NCI-H82 treated with DMSO at 0.1 percent for 48 hours (cell line): ENCODE results near the gene WNT3.
"Not testable (repeated sequence)": the region's sequence is repeated elsewhere in the genome, so short reads cannot be mapped to it uniquely, and the experiment has no call there.

Experiments used
- DNase-seq: peaks from one replicate; lab custom pipeline; 2025; ENCODE audit not compliant: unreplicated experiment; lab: John Stamatoyannopoulos, UW

Gene WNT3, protein sequence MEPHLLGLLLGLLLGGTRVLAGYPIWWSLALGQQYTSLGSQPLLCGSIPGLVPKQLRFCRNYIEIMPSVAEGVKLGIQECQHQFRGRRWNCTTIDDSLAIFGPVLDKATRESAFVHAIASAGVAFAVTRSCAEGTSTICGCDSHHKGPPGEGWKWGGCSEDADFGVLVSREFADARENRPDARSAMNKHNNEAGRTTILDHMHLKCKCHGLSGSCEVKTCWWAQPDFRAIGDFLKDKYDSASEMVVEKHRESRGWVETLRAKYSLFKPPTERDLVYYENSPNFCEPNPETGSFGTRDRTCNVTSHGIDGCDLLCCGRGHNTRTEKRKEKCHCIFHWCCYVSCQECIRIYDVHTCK

DNA sequence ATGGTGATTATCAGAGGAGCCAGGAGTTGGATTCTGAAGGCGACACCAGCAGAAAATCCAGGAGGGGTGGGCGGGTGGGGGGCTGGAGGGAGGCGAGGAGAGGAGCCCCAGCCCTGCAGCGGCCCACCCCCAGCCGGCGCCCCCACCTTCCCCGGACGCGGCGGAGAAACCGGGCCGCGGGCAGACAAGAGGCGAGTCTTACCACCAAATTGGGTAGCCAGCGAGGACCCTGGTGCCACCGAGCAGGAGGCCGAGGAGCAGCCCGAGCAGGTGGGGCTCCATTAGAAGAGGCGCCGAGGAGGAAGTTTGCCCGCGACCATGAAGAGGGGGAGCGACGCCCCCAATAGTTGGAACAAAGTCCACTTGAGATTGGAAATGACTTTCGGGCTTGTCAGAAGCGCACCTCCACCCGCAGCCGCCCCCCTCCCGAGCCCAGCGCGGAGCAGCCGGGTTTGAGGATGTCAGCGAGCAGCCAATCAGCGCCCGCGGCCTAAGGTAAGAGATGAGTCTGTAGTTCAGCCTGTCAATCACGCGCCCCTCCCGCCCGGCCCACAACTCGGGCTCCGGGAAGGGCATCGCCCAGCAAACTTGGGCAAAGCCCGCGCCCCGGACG lies at the start of gene WNT3:
Gene WNT3 (minus strand): TSS at position 377 of the 613 bp plus-strand sequence. CDS start 95 bp downstream, at position 282.
- peak; percentile 13 for DNase-seq

DNA sequence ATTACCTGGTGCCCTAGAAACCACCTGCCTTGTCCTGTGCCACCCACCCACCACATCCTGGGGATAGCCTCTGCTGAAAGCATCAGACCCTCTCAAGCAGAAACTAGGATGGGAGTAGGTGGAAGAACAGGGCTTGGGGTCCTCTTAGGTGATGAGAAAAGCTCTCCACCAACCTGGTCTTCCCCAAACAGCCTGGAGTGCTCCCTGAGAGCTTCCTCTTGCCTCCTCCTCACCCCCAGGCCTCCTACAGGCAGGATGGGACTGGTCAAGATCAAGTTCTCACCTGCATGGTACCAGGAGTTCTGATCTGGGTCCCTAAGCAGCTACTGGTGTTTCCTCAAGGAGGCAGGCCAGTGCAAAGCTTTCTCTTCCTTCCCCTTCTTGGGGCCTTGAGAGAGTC lies 48.3 kb upstream of the WNT3 start:
- no peak for DNase-seq

DNA sequence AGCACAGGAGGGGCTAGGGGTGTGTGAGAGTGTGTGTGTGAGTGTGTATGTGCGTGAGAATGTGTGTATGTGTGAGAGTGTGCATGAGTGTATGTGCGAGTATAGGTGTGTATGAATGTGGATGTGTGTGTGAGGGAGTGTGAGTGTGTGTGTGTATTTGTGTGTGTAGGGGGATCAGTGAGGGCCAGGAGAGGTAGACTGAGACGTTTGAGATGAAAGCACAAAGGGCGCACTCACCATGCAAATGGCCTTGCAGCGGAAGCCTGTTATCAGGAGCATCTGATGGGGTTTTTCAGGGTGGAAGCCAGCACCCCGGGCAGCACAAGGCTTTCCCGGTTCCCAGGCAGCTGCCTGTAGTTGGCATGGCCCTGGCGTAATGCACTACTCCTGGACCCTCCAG lies 47.8 kb upstream of the WNT3 start:
- DNase-seq, result no peak

DNA sequence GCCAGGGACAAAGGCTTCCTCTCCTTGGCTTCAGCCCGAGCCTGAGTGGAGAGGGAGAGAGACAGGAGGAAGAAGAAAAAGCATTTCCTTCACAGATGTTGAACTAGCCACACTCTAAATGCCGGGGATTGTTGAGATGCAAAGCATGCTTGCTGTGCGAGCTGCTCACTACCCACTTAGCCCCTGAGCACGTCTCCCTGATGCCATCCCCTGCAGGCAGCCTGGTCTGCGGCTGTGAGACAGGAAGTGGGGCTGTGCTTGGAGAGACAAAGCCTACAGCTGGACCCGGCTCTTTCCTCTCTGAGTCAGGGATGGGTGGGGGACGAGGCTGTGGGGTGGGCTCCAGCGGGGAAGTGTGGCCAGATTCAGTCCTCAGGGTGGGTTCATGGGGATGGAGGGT lies 46.6 kb upstream of the WNT3 start:
- no peak for DNase-seq

DNA sequence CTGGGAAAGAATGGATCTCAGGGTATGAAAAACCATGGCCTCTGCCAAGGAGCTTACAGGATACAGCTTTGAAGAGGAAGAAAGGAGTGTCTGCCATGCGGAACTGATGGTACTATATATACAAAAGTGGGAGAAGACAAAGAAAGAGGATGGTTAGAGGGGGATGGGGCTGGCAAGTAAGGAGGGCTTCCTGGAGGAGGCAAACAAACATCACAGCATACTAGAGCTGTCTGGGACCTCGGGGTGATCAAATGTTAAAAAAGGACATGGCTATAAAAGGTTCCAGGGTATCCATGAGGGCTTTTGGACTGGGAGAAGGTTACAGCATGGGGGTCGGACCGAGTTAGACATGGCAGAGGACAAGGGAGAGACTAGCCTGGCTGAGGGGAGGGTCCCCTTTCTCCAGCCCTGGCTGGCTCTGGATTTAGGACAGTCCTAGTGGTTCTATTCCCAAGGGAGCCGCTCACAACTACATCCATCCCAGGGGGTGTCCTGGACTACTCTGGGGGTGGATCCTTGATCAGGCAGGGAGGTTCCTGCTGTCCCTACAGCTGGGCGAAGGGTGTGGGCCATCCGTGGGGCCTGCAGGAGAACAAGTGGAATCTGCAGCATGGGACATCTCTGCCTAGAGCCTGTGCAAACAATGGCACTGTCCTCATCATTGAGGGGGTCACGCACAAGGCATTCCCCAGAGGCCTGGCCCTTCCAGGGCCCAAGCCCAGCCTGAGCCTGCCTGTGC lies 45.1 kb upstream of the WNT3 start:
- DNase-seq, result no peak

DNA sequence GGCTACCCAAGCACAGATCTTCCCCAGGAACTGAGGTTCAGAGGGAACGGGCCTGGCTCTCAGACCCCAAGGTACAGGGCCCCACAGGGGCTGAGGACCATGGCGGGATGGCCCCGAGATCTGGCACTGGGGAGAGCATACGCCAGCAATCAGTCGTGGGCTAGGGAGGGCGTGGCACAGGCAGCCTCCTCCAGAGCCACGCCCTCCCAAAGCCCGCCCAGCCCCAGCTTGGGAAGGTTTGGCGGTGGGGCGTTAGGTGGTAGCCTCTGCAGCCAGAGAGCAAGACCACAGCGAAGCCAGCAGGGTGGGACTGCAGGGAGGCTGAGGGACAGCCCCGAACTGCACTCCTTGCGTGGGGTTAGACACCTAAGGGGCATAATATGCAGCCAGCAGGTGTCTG lies 44.5 kb upstream of the WNT3 start:
- DNase-seq, result no peak

DNA sequence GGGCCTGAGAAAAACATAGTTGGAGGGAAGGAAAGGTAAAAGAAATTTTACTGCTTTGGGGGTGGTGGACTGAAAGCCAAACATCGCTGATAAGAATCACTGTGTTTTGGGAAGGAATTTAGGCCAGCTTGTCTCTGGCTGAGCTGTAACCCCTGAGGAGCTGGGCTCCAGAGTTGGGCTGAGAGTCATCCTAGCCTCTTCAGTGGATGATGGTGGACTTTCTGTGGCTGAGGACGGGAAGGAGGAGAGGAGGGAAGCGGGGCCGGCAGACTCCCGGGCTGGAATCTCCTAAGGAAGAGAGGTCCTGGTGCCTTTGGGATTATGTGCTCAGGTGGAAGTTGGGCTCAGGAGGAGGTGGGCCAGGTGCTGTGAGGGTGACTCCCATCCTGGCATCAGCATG lies 41.5 kb upstream of the WNT3 start:
- no peak for DNase-seq

DNA sequence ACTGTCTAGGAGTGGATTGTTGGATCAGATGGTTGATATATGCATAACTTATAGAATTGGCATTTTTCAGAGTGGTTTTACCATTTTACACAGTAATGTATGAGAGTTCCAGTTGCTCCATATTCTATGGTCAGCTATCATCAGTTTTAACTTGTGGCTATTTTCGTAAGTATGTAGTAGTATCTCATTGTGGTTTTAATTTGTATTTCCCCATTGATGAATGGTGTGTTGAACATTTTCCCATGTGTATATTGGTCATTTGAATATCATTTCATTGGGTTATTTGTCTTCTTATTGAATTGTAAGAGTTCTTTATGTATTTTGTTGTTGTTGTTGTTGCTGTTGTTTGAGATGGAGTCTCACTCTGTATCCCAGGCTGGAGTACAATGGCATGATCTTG lies 39.1 kb upstream of the WNT3 start:
- DNase-seq, result no peak

DNA sequence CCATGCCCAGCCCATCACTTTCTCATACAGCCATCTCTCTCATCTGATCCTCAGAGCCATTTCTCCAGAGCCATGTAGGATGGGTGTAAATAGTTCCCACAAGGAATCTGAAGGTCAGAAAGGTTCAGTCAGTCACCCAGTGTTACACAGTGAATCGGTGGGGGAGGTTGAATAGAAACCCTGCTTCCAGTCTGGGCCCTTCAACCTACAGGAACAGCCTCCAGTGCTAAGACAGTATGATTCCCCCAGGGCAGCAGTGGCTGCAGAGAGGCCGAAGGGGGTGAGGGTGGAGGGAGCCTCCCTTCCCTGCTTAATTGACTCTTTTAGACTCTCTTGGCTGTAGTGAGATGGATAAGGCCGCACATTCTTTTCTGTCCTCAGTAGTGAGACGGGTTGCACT lies 36.5 kb upstream of the WNT3 start:
- DNase-seq, result no peak

DNA sequence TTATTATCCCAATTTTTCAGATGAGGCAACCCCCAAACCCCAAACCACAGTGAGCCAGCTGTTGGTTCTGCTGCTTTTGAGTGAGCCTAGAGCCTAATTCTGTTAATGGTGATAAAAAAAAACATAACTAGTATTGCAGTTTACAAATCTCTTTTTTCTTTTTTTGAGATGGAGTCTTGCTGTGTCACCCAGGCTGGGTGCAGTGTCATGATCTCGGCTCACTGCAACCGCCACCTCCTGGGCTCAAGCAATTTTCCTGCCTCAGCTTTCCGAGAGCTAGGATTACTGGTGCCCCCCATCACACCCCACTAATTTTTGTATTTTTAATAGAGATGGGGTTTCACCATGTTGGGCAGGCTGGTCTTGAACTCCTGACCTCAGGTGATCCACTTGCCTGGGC lies 36.0 kb upstream of the WNT3 start:
- DNase-seq, result no peak

DNA sequence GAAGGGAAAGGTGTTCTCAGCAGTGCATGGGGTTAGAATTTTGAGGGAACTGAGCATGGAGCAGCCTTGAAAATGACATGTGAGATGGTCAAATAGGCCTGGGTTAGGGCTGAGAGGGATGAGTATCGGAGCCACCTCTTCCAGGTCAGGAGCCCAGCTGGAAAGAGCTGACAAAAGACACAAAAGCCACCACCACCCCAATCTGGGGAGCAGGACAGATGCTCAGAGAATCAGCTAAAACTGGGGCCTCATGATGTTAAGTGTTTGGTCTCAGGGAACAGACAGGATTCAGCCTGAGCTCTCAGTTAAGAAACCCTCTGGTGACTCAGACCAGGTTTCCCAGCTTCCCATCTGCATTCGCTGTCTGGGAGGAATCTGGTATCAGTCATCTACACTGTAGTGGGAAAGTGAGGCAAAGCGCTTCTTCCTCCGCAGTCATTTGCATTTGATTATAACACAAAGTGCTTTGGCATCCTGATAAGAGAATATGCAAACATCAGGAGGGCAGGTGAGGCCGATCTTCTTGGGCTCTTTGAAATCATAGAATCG lies 35.5 kb upstream of the WNT3 start:
- DNase-seq, result no peak

DNA sequence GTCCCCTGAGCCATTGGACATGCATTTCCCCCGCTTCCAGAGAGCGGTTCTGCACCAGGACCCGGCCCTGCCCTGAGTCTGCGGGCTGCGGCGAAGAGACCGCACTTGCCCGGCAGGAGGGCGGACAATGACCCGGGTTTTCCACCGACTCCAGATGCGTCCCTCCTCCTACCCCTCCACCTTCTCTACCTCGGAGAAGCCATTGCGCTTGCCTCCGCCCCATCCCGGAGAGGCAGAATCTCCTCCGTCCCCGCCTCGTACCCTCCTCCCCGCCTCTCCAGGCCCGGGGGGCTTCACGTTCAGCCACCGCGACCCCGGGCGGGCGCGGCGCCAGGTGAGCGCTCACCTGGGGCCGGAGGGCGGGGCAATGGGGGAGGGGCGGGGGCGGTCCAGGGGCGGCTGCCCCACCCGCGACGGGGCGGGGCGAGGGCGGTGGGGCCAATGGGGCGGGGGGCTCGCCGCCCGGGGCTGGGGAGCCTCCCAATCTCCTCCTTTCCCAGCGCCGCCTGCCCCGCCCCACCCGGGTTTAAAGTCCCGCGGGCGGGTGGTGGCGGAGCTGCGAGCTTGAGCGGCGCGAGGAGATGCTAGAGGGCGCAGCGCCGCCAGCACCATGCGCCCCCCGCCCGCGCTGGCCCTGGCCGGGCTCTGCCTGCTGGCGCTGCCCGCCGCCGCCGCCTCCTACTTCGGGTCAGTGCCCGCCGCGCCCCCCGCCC lies 32.7 kb upstream of the WNT3 start, which contains the start of gene WNT9B:
Gene WNT9B (plus strand): TSS at position 555 of the 713 bp plus-strand sequence. CDS start 56 bp downstream, at position 611.
- peak; percentile 9 for DNase-seq

DNA sequence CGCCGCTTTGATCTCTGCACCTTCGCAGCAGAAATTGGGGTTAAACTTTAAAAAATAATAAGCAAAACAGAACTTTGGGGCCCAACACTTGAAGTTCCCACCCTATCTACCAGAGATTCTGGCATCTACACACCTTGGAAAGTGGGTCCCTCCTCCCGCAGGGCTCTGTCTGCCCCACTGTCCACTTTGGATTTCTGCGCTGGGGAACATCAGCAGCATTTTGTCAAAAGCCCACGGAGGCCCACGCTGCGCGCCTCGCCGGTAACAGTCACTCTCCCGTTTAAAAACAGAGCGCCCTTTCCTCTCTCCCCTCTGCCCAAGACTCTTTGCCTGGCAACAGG lies 32.2 kb upstream of the WNT3 start:
- no peak for DNase-seq

DNA sequence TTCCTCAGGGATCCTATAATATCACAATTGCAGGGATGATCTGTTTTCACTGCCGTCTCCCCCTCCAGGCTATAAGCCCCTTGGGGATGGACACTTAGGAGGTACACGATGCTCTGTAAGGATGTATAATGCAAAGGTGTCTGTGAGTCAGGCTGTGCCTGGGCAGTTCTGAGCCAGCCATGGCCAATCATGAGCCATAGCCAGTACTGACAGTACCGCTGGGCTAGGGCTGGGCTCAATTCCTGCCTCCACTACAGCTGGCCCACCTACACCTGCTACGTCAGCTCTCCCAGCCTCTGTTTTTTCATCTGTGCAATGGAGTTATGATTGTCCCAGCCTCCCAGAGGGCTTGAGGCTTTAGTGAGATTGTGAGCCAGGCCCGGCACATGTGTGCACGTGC lies 30.0 kb upstream of the WNT3 start:
- DNase-seq, result no peak

DNA sequence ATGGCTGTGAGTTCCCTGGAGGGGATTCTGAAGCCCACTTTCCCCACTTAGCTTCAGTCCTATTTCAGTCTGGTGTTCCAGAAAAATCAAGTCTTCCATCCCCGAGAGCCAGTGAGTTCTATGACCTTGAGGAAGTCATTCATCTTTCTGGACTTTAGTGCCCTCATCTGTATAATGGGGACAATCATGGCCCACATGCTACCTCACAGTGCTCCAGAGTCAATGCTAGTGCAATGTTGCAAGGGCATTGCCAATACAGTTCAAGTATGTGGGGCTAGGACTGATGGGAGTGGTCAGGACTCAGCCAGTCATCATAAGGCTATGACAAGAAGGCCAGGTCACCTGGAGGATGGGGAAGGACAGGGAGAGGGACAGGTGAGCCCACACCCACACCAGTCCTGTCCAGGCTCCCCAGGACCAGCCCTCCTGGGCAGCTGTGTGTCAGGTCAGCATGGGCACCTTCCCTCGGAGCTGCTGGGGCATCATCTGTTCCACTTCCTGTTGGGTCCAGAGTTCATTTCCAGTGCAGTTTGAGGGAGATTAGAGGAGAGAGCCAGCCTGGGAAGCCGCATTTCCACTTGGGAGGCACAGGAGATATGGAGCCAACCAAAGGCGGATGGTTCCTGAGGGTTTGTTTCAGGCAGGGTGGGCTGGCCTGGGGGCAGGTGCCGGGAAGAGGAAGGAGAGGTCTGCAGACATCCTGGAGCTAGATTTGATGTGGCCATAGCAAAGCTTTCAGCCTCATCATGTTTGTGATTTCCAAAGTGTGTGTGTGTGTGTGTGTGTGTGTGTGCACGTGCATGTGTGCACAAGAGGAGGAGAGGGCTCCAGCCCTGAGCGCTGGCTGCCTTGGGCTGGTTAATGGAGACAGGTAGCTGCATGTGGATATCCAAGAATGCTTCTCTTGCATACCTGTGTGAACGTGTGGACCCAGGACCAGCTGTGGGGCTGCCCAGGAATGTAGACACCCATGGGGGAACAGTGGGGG lies 29.0 kb upstream of the WNT3 start:
- DNase-seq, result no peak

DNA sequence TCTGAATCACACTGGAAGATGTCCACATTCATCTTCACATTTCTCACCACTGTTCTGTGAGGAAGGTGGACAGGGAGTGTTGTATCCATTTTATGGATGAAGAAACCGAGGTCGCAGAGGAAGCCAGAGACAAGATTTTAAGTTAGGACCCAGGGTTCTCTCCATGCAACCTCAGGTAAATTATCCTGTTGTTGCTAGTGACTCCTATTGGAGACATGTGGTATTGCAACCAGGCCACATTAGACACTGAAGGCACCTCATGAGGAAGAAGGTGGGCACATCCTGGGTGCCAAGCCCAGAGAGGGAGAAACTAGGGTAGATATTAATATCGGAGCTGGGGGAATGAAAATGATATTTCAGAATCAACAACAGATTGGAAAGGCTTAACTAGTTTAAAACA lies 24.3 kb upstream of the WNT3 start:
- no peak for DNase-seq

DNA sequence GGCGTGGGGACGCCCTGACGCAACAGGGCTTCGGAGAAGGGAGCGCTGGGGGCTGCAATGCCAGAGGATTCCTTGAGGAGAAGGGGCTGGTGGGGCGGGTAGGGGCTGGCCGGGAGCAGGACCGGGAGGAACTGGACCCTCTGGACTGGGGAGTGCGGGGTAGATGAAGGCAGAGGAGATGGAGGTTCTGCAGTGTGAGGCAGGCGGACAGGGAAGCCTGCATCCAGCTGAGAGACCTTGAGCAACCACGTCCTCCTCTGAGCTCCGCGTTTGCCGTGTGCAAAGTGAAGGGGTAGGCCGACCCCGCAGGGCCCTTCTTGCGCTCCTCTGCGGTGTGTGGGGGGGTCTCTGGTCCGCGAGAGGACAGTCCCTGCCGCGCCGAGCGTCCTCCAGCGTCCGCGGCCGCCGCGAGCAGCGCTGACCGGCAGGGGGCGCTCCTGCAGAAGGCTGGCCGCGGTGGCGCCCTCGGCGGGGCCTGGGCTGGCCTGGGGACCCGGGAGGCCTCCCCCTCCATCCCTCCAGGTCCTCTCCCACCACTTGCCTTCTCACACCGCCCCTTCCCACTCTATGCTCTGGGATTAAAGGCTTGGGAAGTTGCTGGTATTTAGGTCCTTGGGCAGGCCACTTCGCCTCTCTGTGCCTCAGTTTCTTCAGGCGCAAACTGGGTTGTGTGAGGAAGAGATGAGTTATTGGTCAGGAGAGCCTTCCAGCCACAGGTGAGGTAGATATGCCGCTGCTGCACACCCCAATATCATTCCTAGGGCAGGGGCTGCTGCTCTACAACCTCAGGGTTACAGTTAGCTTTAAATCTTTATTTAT lies 23.3 kb upstream of the WNT3 start:
- DNase-seq, result no peak

DNA sequence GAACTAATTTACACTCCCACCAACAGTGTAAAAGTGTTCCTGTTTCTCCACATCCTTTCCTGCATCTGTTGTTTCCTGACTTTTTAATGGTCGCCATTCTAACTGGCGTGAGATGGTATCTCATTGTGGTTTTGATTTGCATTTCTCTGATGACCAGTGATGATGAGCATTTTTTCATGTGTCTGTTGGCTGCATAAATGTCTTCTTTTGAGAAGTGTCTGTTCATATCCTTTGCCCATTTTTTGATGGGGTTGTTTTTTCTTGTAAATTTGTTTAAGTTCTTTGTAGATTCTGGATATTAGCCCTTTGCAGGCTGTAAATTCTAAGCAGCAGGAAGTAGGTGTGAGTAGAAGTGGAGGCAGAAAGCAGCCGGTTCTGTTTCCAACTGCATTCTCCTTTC lies 22.1 kb upstream of the WNT3 start:
- not testable (repeated sequence) for DNase-seq

DNA sequence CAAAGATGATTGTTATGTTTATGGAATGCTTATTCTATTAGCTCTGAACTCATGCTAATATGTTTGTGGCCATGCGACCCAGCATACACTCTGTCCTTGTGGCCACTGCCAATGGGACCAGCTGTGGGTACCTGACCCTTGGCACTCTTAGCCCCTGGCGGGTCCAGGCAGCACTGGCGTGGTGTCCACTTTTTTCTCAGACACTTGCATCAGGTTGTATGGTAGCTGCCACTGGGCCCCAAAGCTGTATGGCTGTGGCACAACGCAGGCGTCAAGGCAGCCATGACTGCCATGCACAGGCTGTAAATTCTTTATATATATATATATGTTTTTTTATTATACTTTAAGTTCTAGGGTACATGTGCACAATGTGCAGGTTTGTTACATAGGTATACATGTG lies 20.7 kb upstream of the WNT3 start:
- DNase-seq, result no peak
